ENCODE measurements around the gene RTL10.

Gene RTL10

DNA sequence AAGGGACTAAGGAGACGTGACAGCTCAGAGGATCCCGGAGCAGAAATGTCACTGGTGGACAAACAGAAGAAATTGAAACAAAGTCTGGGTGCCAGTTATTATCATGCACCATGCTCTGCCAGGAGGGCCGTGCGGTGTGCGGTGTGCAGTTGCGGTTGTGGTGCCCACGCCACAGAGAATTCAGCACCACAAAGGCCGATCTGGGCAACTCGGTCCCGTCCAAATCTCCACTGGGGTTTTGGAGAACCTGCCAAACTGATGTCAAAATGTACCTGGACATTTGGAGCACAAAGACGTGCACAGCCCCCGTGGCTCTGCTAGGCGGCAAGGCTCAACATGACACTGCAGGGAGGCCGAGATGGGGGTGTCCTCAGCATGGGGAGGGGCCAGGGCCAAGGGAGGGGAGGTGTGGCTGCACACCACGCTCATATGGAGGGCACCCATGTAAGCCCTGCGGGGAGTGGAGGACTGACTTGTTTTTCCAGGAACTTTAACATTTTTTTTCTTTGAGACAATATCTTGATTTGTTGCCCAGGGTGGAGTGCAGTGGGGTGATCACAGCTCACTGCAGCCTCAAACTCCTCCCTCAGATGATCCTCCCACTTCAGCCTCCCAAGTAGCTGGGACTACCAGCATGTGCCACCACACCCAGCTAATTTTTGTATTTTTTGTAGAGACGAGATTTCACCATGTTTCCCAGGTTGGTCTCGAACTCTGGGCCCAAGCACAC, 39.4 kb downstream of the RTL10 start:
- TF ChIP-seq, protein P1, sequence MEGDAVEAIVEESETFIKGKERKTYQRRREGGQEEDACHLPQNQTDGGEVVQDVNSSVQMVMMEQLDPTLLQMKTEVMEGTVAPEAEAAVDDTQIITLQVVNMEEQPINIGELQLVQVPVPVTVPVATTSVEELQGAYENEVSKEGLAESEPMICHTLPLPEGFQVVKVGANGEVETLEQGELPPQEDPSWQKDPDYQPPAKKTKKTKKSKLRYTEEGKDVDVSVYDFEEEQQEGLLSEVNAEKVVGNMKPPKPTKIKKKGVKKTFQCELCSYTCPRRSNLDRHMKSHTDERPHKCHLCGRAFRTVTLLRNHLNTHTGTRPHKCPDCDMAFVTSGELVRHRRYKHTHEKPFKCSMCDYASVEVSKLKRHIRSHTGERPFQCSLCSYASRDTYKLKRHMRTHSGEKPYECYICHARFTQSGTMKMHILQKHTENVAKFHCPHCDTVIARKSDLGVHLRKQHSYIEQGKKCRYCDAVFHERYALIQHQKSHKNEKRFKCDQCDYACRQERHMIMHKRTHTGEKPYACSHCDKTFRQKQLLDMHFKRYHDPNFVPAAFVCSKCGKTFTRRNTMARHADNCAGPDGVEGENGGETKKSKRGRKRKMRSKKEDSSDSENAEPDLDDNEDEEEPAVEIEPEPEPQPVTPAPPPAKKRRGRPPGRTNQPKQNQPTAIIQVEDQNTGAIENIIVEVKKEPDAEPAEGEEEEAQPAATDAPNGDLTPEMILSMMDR (IDR thresholded peaks at IDR 0.05; ENCODE audit: low read depth, low read length, poor library complexity, severe bottlenecking): no peak
- TF ChIP-seq EZH2phosphoT487 (IDR thresholded peaks at IDR 0.05; ENCODE audit: borderline replicate concordance, low read length): no peak
- Histone ChIP-seq H3K27me3 (ENCODE audit: control insufficient read depth, low read length) (no peaks in the 10 kb centered on the region), H3K36me3 (ENCODE audit: control insufficient read depth, low read length) (no peaks in the 10 kb centered on the region), H3K4me3 (ENCODE audit: low read length) (no peak overlapping the region), H3K9me2 (replicated peaks; ENCODE audit: control insufficient read depth, low read length) (no peaks in the 10 kb centered on the region), H4K20me1 (ENCODE audit: control insufficient read depth, insufficient read depth, low read depth, low read length) (no peaks in the 10 kb centered on the region), H3K9me3 (ENCODE audit: control insufficient read depth, insufficient read depth, low read length) (no peaks in the 10 kb centered on the region), H3K4me2 (ENCODE audit: low read length) (no peak overlapping the region), H3K79me2 (ENCODE audit: control insufficient read depth, low read length) (no peaks in the 10 kb centered on the region), H3F3A (ENCODE audit: control insufficient read depth, insufficient read depth) (no peaks in the 10 kb centered on the region), H3K27ac (ENCODE audit: low read depth, low read length) (no peak overlapping the region), H3K4me1 (ENCODE audit: control insufficient read depth, low read length) (no peaks in the 10 kb centered on the region)

DNA sequence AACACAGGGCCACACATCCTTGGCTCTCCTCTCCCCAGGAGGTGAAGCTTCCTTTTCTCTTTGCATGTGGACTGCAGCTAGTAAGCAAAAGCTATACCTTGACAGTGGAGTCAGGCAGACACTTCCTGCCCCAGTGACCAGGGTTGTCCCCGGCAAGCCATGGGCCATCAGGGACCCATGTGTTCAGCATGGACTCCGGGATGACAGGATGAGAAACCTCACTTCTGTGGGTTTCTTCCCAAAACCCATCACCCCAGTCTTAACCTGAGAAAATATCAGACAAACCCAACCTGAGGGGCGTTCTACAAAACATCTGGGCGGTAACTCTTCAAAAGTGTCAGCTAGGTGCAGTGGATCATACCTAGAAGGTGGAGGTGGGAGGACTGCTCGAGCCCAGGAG, 40.2 kb downstream of the RTL10 start:
- Histone ChIP-seq H3K4me1 (ENCODE audit: control insufficient read depth, low read length) (no peaks in the 10 kb centered on the region), H3K27me3 (ENCODE audit: control insufficient read depth, low read length) (no peaks in the 10 kb centered on the region)
- no peak for TF ChIP-seq EZH2phosphoT487 (IDR thresholded peaks at IDR 0.05; ENCODE audit: borderline replicate concordance, low read length)

DNA sequence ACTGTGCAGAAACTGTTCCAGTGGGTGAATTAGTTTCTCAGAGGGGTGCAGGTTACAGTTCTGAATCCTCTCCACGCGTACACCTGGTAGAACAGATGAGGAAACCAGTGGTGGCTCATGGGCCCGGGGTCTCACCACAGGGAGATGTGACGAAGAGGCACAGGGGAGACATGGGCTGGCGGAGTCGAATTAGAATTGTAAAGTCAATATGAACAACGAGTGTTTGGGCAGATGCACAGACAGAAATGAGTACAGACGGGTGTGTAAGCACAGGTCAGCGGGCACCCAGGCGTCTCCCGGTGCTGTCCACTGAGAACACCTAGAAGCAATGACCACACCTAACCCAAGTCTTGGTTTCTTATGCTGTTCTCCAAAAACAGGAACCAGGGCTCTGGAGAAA, 41.8 kb downstream of the RTL10 start:
- no peaks in the 10 kb centered on the region for H4K20me1 ChIP-seq (ENCODE audit: control insufficient read depth, insufficient read depth, low read depth, low read length)
- TF ChIP-seq, protein P1 (IDR thresholded peaks at IDR 0.05; ENCODE audit: low read depth, low read length, poor library complexity, severe bottlenecking): no peak
- no peak for TF ChIP-seq EZH2phosphoT487 (IDR thresholded peaks at IDR 0.05; ENCODE audit: borderline replicate concordance, low read length)
- H3K4me2 ChIP-seq (ENCODE audit: low read length): no peak overlapping the region
- no peaks in the 10 kb centered on the region for H3K27me3 ChIP-seq (ENCODE audit: control insufficient read depth, low read length)
- H3K9me3 ChIP-seq (ENCODE audit: control insufficient read depth, insufficient read depth, low read length): no peaks in the 10 kb centered on the region
- H3K4me1 ChIP-seq (ENCODE audit: control insufficient read depth, low read length): no peaks in the 10 kb centered on the region
- no peaks in the 10 kb centered on the region for H3K36me3 ChIP-seq (ENCODE audit: control insufficient read depth, low read length)
- H3K27ac ChIP-seq (ENCODE audit: low read depth, low read length): no peak overlapping the region
- H3K4me3 ChIP-seq (ENCODE audit: low read length): no peak overlapping the region
- H3K9me2 ChIP-seq (replicated peaks; ENCODE audit: control insufficient read depth, low read length): no peaks in the 10 kb centered on the region
- no peaks in the 10 kb centered on the region for H3F3A ChIP-seq (ENCODE audit: control insufficient read depth, insufficient read depth)
- no peaks in the 10 kb centered on the region for H3K79me2 ChIP-seq (ENCODE audit: control insufficient read depth, low read length)

More for the DNA sequence above, 40.2 kb downstream of the RTL10 start:
- no peaks in the 10 kb centered on the region for H3K9me2 ChIP-seq (replicated peaks; ENCODE audit: control insufficient read depth, low read length)
- H3K27ac ChIP-seq (ENCODE audit: low read depth, low read length): no peak overlapping the region
- no peak overlapping the region for H3K4me2 ChIP-seq (ENCODE audit: low read length)
- no peaks in the 10 kb centered on the region for H3F3A ChIP-seq (ENCODE audit: control insufficient read depth, insufficient read depth)
- no peak overlapping the region for H3K4me3 ChIP-seq (ENCODE audit: low read length)
- no peaks in the 10 kb centered on the region for H3K36me3 ChIP-seq (ENCODE audit: control insufficient read depth, low read length)
- H4K20me1 ChIP-seq (ENCODE audit: control insufficient read depth, insufficient read depth, low read depth, low read length): no peaks in the 10 kb centered on the region
- H3K9me3 ChIP-seq (ENCODE audit: control insufficient read depth, insufficient read depth, low read length): no peaks in the 10 kb centered on the region
- H3K79me2 ChIP-seq (ENCODE audit: control insufficient read depth, low read length): no peaks in the 10 kb centered on the region
